Measurements from ENCODE around the gene PLGRKT.
A peak's percentile ranks its signal among the peaks of the same experiment; 100 is the strongest.
"Not testable (repeated sequence)": the region's sequence is repeated elsewhere in the genome, so short reads cannot be mapped to it uniquely, and the experiment has no call there.

PLGRKT gene

GRCh38 chr9:5450359-5451091 lies 12.8 kb upstream of the PLGRKT start, which contains the start of gene CD274:
TSS of gene CD274 (plus strand) at chr9:5450542. CDS start at chr9:5456114, 5,572 bp downstream.
- peak; percentile 56 for DNase-seq (ENCODE audit: low read depth)

DNA sequence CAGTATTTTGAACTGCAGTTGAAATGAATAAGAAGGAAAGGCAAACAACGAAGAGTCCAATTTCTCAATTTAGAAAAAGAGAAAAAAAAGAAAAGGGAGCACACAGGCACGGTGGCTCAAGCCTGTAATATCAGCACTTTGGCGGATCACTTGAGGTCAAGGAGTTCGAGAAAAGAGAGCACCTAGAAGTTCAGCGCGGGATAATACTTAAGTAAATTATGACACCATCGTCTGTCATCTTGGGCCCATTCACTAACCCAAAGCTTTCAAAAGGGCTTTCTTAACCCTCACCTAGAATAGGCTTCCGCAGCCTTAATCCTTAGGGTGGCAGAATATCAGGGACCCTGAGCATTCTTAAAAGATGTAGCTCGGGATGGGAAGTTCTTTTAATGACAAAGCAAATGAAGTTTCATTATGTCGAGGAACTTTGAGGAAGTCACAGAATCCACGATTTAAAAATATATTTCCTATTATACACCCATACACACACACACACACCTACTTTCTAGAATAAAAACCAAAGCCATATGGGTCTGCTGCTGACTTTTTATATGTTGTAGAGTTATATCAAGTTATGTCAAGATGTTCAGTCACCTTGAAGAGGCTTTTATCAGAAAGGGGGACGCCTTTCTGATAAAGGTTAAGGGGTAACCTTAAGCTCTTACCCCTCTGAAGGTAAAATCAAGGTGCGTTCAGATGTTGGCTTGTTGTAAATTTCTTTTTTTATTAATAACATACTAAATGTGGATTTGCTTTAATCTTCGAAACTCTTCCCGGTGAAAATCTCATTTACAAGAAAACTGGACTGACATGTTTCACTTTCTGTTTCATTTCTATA lies 12.0 kb upstream of the PLGRKT start:
- no peak for DNase-seq (ENCODE audit: low read depth)

GRCh38 chr9:5448461-5449435 lies 11.0 kb upstream of the PLGRKT start:
- DNase-seq (ENCODE audit: low read depth), result no peak

GRCh38 chr9:5448016-5448415 lies 10.3 kb upstream of the PLGRKT start:
- no peak for DNase-seq (ENCODE audit: low read depth)

DNA sequence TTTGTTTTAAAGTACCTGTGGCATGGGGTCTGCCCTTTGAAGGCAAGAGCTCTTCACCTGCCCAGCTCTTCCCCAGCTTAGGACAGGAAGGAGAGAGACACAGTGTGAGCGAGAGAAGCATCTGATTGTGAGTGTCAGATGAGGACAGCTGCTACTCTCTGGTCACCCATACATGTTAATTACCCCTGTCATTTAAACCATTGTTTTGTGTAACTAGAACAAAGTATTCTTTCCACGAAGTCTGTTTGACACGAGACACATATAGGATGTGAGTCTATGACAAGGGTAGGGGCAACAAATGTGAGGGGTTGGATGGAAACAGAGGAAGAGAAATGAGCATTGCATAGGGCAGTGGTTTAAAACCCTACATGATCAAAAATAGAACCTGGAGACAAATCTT lies 9.6 kb upstream of the PLGRKT start:
- no peak for DNase-seq (ENCODE audit: low read depth)

DNA sequence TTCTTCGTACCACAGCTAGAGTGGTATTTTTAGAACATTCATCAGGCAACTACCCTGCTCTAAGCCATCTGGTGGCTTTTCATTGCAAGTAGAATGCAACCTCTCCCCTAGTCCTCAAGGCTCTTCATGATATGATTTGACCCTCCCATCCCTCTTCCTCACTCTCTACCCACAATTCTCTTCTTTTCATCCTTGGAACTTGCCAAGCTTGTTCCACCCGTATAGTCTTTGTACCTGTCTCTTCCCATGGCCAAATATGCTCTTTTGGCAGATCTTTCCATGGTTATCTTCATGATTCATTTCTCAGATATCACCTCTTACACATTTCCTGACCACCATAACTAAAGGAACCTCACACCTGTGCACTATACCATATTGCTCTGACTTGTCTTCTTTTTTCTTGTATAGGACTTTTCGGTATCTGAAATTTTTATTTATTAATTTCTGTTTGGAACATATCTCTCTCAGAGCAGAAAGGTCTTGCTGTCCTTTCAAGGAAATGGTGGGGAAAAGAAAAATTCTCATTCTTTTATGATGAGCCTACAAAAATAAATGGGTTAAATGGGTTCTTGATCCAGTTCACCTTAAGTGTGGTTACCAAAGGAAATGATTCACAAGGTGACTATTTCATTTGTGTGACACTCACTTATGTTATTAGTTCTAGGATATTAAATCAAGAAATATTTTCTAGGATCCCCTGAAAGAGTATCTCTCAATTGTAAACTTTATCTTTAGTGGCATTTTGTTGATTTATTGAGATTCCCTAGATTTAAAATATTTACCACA lies 8.9 kb upstream of the PLGRKT start:
- no peak for DNase-seq (ENCODE audit: low read depth)

GRCh38 chr9:5445886-5446285 lies 8.2 kb upstream of the PLGRKT start:
- DNase-seq (ENCODE audit: low read depth), result no peak

DNA sequence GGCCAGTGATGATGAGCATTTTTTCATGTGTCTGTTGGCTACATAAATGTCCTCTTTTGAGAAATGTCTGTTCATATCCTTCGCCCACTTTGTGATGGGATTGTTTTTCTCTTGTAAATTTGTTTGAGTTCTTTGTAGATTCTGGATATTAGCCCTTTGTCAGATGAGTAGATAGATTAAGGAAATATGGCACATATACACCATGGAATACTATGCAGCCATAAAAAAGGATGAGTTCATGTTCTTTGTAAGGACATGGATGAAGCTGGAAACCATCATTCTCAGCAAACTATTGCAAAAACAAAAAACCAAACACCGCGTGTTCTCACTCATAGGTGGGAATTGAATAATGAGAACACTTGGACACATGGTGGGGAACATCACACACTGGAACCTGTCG lies 7.4 kb upstream of the PLGRKT start:
- DNase-seq (ENCODE audit: low read depth), result not testable (repeated sequence)

GRCh38 chr9:5443850-5444249 lies 6.1 kb upstream of the PLGRKT start:
- no peak for DNase-seq (ENCODE audit: low read depth)

DNA sequence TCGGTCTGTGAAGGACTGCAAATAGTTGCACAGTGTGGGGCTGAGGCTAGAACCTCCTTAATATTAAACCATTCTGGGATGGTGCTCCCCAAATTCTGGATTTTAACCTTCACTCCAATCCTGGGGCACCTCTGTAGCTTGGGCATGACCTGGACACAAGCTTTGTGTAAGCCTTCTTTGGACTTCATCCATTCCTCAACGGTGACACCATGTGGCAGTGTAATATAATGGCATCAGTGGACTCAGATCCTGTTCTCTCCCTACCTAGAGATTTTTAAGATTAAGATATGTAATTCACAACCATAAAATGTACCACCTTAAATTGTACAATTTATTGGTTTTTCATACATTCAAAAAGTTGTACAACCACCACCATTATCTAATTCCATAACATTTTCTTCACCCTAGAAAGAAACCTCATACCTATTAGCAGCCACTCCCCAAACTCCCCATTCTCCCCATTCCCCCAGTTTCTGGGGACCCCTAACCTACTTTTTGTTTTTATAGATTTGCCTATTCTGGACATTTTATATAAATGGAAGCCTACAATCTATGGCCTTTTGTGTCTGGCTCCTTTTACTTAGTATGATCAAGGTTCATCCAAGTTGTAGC lies 4.8 kb upstream of the PLGRKT start:
- no peak for DNase-seq (ENCODE audit: low read depth)

- DNase-seq (ENCODE audit: low read depth), result no peak
Measured at GRCh38 chr9:5441043-5441442, 3.3 kb upstream of the PLGRKT start.

DNA sequence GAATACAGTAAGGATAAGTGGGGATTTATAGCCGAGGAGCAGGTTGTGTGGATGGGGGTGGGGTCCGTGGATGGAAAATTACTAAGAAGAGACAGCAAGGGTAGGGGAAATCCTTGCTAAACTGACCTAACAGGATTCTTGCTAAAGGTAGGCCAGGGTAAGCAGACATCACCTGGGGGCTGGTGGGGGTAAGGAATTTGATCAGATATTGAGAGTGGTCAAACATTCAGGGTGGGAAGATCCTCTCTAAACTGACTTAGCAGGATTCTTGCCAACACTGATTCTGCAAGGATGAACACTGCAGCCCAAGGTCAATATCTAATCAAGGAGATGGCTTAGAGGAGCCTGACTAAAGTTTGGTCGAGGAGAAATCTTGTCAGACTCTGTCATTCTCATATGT lies 2.7 kb upstream of the PLGRKT start:
- DNase-seq (ENCODE audit: low read depth), result no peak

DNA sequence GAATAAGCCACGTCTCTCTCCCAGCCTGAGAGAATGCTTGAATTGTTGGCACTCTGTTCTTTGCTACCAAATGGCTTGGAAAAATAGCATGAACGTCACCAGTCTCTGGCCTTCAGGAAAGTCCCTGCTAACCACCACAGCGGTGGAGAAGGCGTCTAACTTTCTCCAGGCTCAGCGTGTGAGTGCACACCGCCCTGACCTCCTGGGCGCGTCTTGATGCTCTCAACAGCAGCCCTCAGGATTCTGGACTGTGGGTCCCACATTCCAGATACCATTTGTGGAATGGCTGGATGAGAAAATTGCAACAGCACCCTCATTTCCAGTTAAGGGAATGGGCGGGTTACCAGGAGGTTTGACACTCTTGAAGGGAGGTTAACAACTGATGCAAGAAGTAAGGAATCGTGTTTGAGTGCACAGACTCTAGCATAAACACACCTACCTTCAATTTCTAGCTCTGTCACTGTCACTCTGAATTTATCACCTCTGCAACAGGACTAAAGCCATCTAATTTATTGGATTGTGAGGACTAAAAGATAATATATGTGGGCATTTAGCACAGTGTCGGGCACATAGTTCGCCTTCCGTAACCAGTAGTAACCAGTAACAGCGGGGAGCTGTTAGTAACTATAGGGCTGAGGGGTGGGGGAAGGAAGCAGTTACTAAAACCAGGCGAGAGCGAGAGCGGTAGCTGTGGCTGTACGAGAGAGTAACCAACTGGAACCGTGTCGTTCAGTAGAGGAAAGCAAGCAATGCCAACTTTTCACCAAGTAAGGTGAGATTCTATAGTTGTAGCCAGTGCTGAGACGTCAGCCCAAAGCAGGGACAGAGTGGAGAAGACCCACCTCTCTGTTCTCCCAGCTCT lies 807 bp upstream of the PLGRKT start:
- peak; percentile 13 for DNase-seq (ENCODE audit: low read depth)

GRCh38 chr9:5436441-5436840 lies 1.3 kb downstream of the PLGRKT start:
- DNase-seq (ENCODE audit: low read depth), result no peak

GRCh38 chr9:5435912-5436311 lies 1.8 kb downstream of the PLGRKT start:
- DNase-seq (ENCODE audit: low read depth), result no peak

- DNase-seq (ENCODE audit: low read depth), result not testable (repeated sequence)
Measured at GRCh38 chr9:5433841-5434810, 3.6 kb downstream of the PLGRKT start.

DNA sequence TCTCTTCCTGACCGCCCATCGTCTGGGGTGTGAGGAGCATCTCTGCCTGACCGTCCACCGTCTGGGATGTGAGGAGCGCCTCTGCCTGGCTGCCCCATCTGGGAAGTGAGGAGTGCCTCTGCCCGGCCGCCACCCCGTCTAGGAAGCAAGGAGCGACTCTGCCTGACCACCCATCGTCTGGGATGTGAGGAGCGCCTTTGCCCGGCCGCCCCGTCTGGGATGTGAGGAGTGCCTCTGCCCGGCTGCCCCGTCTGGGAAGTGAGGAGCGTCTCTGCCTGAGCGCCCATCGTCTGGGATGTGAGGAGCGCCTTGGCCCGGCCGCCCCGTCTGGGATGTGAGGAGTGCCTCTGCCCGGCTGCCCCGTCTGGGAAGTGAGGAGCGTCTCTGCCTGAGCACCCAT lies 4.4 kb downstream of the PLGRKT start:
- DNase-seq (ENCODE audit: low read depth), result not testable (repeated sequence)

GRCh38 chr9:5432890-5433289 lies 4.8 kb downstream of the PLGRKT start:
- DNase-seq (ENCODE audit: low read depth), result not testable (repeated sequence)

DNA sequence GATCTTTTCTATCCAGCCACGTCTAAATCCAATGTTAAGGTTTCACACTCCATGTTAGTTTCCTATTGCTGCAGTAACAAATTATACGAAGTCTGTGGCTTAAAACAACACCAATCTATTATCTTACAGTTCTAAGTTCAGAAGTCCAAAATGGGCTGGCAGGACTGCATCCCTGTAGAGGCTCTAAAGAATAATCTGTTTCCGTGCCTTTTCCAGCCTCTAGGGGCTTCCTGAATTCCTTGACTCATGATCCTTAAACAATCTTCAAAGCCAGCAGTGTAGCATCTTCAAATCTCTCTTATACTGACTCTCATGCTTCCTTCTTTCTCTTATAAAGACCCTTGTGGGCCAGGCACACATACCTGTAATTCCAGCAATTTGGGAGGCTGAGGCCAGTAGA lies 6.8 kb downstream of the PLGRKT start:
- no peak for DNase-seq (ENCODE audit: low read depth)
